Peyer's patch (tissue), 4 donors: ENCODE data around the gene ZDHHC8.

Experiments
- CTCF ChIP-seq, 6 experiments: fragments of 450-650 bp in 4 of 6; fragments of 200-600 bp in 2 of 6; sonication (generic) in 1 of 6; IDR thresholded peaks; one replicate each; pipeline ENCODE4 v1.5.1; 2017 to 2019; ENCODE audit warnings: antibody characterized with exemption in 6 of 6, mild to moderate bottlenecking in 3 of 6, moderate library complexity in 1 of 6
- POLR2A ChIP-seq, 2 donors: fragments of 450-650 bp; IDR thresholded peaks; one replicate each; pipeline ENCODE4 v1.5.1; 2017; ENCODE audit warnings: antibody characterized with exemption in 2 of 2, mild to moderate bottlenecking in 2 of 2, moderate library complexity in 2 of 2

GRCh38 chr22:20155330-20156041 is 23.9 kb downstream of the ZDHHC8 start:
- TF ChIP-seq CTCF (IDR thresholded peaks at IDR 0.05): no peak
- no peak for TF ChIP-seq POLR2A (IDR thresholded peaks at IDR 0.05)
